Thoracic aorta (tissue), 2 donors: ENCODE data around the gene TMEM45A. TPM values are rescaled to one million over a fixed set of nuclear protein-coding genes. Genes with fewer than 3 reads are reported as not detected.
"Not testable (repeated sequence)": the region's sequence is repeated elsewhere in the genome, so short reads cannot be mapped to it uniquely, and the experiment has no call there.

Experiments used
- ATAC-seq: fragments of 150-250 bp; one replicate; pipeline ENCODE4 v1.8.0; 2017; ENCODE audit warnings: low read depth; ENCODE audit not compliant: insufficient number of reproducible peaks, low FRiP score
- DNase-seq: peaks from one replicate; pipeline ENCODE4 v3.0.0-alpha.2; 2020; ENCODE audit warnings: low spot score
- H3K27ac ChIP-seq, 2 donors: fragments of 200-600 bp; sonication (generic); 1 replicate in 1 of 2; 2 replicates in 1 of 2; pipeline ENCODE4 v1.5.1; 2016; ENCODE audit warnings: mild to moderate bottlenecking in 2 of 2, moderate library complexity in 2 of 2
- H3K27me3 ChIP-seq: fragments of 200-600 bp; sonication (generic); replicated peaks from 2 replicates; pipeline ENCODE4 v1.6.0; 2016; ENCODE audit warnings: mild to moderate bottlenecking; ENCODE audit not compliant: insufficient read depth
- H3K36me3 ChIP-seq: fragments of 200-600 bp; sonication (generic); one replicate; pipeline ENCODE4 v1.5.1; 2016
- H3K4me1 ChIP-seq, 2 donors: fragments of 200-600 bp; sonication (generic); 1 replicate in 1 of 2; 2 replicates in 1 of 2; pipeline versions ENCODE4 v1.5.1 to v1.6.0; 2016; ENCODE audit warnings: low read depth in 2 of 2, mild to moderate bottlenecking in 1 of 2; ENCODE audit not compliant: control insufficient read depth in 1 of 2
- H3K4me3 ChIP-seq: fragments of 200-600 bp; sonication (generic); 2 replicates; pipeline ENCODE4 v1.5.1; 2016; ENCODE audit warnings: mild to moderate bottlenecking
- H3K9me3 ChIP-seq: fragments of 200-600 bp; sonication (generic); 2 replicates; pipeline ENCODE4 v1.5.1; 2016
- CTCF ChIP-seq: fragments of 200-600 bp; sonication (generic); IDR thresholded peaks from one replicate; pipeline ENCODE4 v1.5.1; 2019; ENCODE audit warnings: antibody characterized with exemption
- total RNA-seq, 2 donors: library from RNA; depleted of rRNA; stranded (reverse); fragments of >200 nt; gene quantifications; one replicate each; pipeline versions ENCODE4 v1.1.0 to v1.2.3, GENCODE V29; 2016

Gene TMEM45A, protein sequence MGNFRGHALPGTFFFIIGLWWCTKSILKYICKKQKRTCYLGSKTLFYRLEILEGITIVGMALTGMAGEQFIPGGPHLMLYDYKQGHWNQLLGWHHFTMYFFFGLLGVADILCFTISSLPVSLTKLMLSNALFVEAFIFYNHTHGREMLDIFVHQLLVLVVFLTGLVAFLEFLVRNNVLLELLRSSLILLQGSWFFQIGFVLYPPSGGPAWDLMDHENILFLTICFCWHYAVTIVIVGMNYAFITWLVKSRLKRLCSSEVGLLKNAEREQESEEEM
- total RNA-seq, result 10 to 100 TPM; 21.1 to 26.5 TPM

GRCh38 chr3:100492059-100493006 is at the start of gene TMEM45A:
TSS of gene TMEM45A (plus strand) at chr3:100492619. CDS start at chr3:100555212, 62,593 bp downstream.
- Histone ChIP-seq H3K9me3 (no peaks in the 10 kb centered on the region), H3K27me3 (no peaks in the 10 kb centered on the region), H3K27ac (peak within 1 kb of the TSS; percentile 70 to 81), H3K36me3 (no peaks in the 10 kb centered on the region), H3K4me1 (peaks cover 9 to 14% of the 10 kb centered on the region in 2 donors), H3K4me3 (peak within 1 kb of the TSS; percentile 76)
- DNase-seq, result peak; percentile 79
- TF ChIP-seq CTCF, result no peak
- peak; percentile 84 for ATAC-seq

DNA sequence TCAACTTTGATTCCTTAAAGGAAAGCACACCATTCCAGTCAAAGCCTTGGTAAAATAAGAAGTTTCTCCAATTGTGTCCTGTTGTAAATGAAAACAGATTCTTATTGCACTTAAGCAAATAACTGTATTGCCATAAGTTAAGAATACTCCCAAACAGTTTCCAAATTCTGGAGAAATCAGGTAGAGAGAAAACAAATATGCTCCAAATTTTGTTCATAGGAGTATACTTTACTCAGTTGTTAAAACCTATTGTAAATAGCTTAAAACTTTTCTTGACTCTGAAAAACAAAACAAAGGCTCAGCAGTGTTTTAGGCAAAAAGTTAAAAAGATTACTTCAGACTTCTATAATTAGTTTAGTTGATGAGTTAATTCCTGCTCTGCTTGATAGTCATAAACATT is 48.7 kb upstream of the TMEM45A start:
- no peak for DNase-seq
- no peak for TF ChIP-seq CTCF
- no peak for ATAC-seq

DNA sequence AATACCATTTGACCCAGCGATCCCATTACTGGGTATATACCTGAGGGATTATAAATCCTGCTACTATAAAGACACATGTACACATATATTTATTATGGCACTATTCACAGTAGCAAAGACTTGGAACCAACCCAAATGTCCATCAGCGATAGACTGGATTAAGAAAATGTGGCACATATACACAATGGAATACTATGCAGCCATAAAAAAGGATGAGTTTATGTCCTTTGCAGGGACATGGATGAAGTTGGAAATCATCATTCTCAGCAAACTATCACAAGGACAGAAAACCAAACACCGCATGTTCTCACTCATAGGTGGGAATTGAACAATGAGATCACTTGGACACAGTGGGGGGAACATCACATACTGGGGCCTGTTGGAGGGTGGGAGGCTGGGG is 45.4 kb upstream of the TMEM45A start:
- not testable (repeated sequence) for H3K27ac ChIP-seq, H3K36me3 ChIP-seq, ATAC-seq, H3K4me3 ChIP-seq, H3K9me3 ChIP-seq, H3K27me3 ChIP-seq, DNase-seq, H3K4me1 ChIP-seq

More for the DNA sequence above, 48.7 kb upstream of the TMEM45A start:
- H3K27me3 ChIP-seq, result no peaks in the 10 kb centered on the region
- no peaks in the 10 kb centered on the region for H3K9me3 ChIP-seq
- H3K36me3 ChIP-seq, result no peaks in the 10 kb centered on the region
- no peaks in the 10 kb centered on the region for H3K4me1 ChIP-seq
- H3K27ac ChIP-seq, result no peak overlapping the region
- H3K4me3 ChIP-seq, result no peak overlapping the region

GRCh38 chr3:100448079-100448478 is 44.3 kb upstream of the TMEM45A start:
- no peak overlapping the region for H3K4me3 ChIP-seq
- no peaks in the 10 kb centered on the region for H3K9me3 ChIP-seq
- ATAC-seq, result no peak
- DNase-seq, result no peak
- no peaks in the 10 kb centered on the region for H3K27me3 ChIP-seq
- no peaks in the 10 kb centered on the region for H3K36me3 ChIP-seq
- H3K27ac ChIP-seq, result no peak overlapping the region
- TF ChIP-seq CTCF, result no peak
- H3K4me1 ChIP-seq, result no peaks in the 10 kb centered on the region

DNA sequence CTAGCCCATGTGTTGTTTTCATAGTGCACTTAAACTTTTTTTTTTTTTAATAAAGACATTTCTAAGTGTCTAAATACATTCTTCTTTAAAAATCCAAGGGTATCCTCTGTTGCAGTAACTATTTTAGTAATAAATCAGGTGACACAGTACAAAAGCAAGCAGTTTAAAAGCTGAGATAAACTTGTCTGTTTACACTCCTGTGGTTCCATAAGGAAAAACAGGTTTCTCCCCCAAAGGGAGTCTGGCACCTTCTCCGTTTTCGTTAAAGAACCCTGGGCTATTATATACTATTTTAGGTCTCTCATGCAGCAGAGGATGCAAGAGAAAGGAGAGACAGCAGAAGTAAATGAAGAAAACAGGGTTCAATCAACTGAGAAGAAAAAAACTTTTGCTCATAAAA is 43.2 kb upstream of the TMEM45A start:
- Histone ChIP-seq H3K4me3 (no peak overlapping the region), H3K9me3 (no peaks in the 10 kb centered on the region), H3K27me3 (no peaks in the 10 kb centered on the region), H3K36me3 (no peaks in the 10 kb centered on the region), H3K27ac (no peak overlapping the region), H3K4me1 (no peaks in the 10 kb centered on the region)
- no peak for TF ChIP-seq CTCF
- no peak for DNase-seq
- ATAC-seq, result no peak
